Right lobe of liver (tissue), 6 donors: ENCODE results near the gene POLR1A. TPM values are rescaled to one million over a fixed set of nuclear protein-coding genes. Genes with fewer than 3 reads are reported as not detected.

Source experiments
- ATAC-seq, 4 donors: fragments of 200-7000 bp; cut with Tn5 transposase; one replicate each; pipeline ENCODE4 v1.9.1; 2020; ENCODE audit warnings: mild to moderate bottlenecking in 4 of 4, moderate library complexity in 4 of 4
- DNase-seq, 3 donors: peaks; one replicate each; pipeline ENCODE4 v3.0.0-alpha.2; 2020
- H3K27ac ChIP-seq, 3 donors: fragments of 200-600 bp; one replicate each; pipeline ENCODE4 v1.8.0; 2022
- H3K27me3 ChIP-seq, 2 donors: fragments of 200-600 bp; one replicate each; pipeline ENCODE4 v1.8.0; 2022
- H3K36me3 ChIP-seq, 4 donors: fragments of 200-600 bp; sonication (generic) in 1 of 4; one replicate each; pipeline versions ENCODE4 v1.5.1 to v1.8.0; 2017 to 2022; ENCODE audit warnings: control low read depth in 1 of 4
- H3K4me1 ChIP-seq, 4 donors: fragments of 200-600 bp; sonication (generic) in 1 of 4; one replicate each; pipeline versions ENCODE4 v1.5.1 to v1.8.0; 2017 to 2022; ENCODE audit warnings: control low read depth in 1 of 4
- H3K4me3 ChIP-seq, 3 donors: fragments of 200-600 bp; one replicate each; pipeline ENCODE4 v1.8.0; 2022
- H3K9me3 ChIP-seq, 4 donors: fragments of 200-600 bp; sonication (generic) in 1 of 4; one replicate each; pipeline versions ENCODE4 v1.5.1 to v1.8.0; 2017 to 2022; ENCODE audit warnings: control low read depth in 1 of 4
- CTCF ChIP-seq, 4 donors: fragments of 200-600 bp in 3 of 4; fragments of 450-650 bp in 1 of 4; IDR thresholded peaks; one replicate each; pipeline versions ENCODE4 v1.5.1 to v1.8.0; 2016 to 2022; ENCODE audit warnings: antibody characterized with exemption in 4 of 4, mild to moderate bottlenecking in 2 of 4
- POLR2A ChIP-seq: fragments of 450-650 bp; IDR thresholded peaks from one replicate; pipeline ENCODE4 v1.6.1; 2017; ENCODE audit warnings: antibody characterized with exemption, mild to moderate bottlenecking
- WGBS: methylation state at CpG from one replicate; pipeline ENCODE4 v1.1.6; 2018; ENCODE audit warnings: low coverage, low lambda C conversion rate; ENCODE audit not compliant: insufficient coverage; ENCODE audit errors: missing lambda C conversion rate; 5-methylcytosine and 5-hydroxymethylcytosine counted together
- intact Hi-C, 2 donors: fragments of 100-400 bp; cut with DNase I; formaldehyde crosslinking; loops; one replicate each; pipeline versions ENCODE4 v1.11.2 to v1.14.1; 2022
- total RNA-seq, 6 experiments: library from RNA; depleted of rRNA in 2 of 6; stranded (reverse); fragments of >200 nt in 2 of 6; fragmentation: NEBNext Ultra II Directional in 3 of 6; extraction: Animal tissue kit (Norgen Biotek cat#: 25700) in 3 of 6; gene quantifications; one replicate each; pipeline versions ENCODE4 v1.1.0 to v1.2.4, GENCODE V29; 2016 to 2023
- donor health status: DM: no; HTN: yes; CAD: no.
- donor health status: DM: no; HTN: no; CAD: no.
- donor health status: DM: no; HTN: no; CAD: no.
- donor health status: DM: no; HTN: yes; CAD: no.
- donor health status: DM: no; HTN: yes; CAD: no.

Gene POLR1A
- total RNA-seq, 6 experiments from 2014 or later: 12.5 to 19.7 (median 14.4) TPM

- H3K4me3 ChIP-seq: no peak overlapping the region
- intact Hi-C loops: no loop called here
- H3K27ac ChIP-seq: no peak overlapping the region
- no peaks in the 10 kb centered on the region for H3K4me1 ChIP-seq
- TF ChIP-seq POLR2A: no peak
- no peak for TF ChIP-seq CTCF (IDR thresholded peaks at IDR 0.05)
- 65% methylated on average over 2 of the region's 3 CpGs for WGBS
- no peaks in the 10 kb centered on the region for H3K27me3 ChIP-seq
- H3K9me3 ChIP-seq: no peaks in the 10 kb centered on the region
- no peaks in the 10 kb centered on the region for H3K36me3 ChIP-seq
- DNase-seq (no peak), ATAC-seq (no peak)
These were observed 101.7 kb downstream of the POLR1A start for GRCh38 chr2:86003967-86004366.

DNA sequence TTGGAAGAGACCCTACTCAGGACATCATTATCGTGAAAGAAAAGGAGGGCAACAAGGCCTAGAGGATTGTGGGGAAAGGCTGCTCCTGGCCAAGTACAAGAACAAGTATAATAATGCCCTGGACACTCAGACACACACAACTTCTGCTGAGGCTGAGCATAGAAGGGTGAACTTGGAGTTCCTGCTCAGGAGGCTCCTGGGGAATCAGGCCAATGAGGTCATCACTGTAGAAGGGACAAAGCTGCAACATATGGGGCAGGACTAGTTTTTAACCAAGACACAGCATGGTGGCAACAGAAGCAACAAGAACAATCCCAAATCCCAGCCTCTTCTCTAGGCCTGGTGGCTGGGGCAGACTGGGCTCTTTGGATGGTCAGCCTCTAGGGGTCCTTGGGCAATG, 102.6 kb downstream of the POLR1A start:
- DNase-seq (peak in 1 of 3 donors; percentile 22), ATAC-seq (no peak)
- H3K9me3 ChIP-seq: no peaks in the 10 kb centered on the region
- no peaks in the 10 kb centered on the region for H3K27me3 ChIP-seq
- no peak overlapping the region for H3K27ac ChIP-seq
- TF ChIP-seq POLR2A (no peak), CTCF (IDR thresholded peaks at IDR 0.05) (no peak)
- no peaks in the 10 kb centered on the region for H3K36me3 ChIP-seq
- no CpG with 5 or more reads among the region's 1 CpG for WGBS
- no peaks in the 10 kb centered on the region for H3K4me1 ChIP-seq
- no peak overlapping the region for H3K4me3 ChIP-seq
- intact Hi-C loops: no loop called here

DNA sequence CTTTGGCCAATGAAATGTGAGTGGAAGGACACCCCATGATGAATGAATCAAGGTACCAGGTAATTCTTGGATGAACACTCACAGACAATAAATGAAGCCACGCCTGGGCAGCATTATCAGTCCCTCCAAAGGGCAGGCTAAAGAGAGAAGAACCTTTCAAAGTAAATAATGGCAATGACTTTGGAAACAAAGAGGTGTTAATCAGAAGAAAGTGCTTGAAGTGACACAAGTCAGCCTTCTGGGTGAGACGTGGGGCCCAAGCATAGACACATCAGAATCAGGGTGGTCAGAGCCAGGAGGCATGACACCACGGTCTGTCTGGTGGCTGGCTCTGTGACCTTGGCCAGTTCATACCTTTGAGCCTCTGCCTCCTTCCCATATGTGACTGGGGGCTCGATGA, 103.3 kb downstream of the POLR1A start:
- intact Hi-C loops: no loop called here
- no peaks in the 10 kb centered on the region for H3K36me3 ChIP-seq
- no peak for TF ChIP-seq POLR2A
- TF ChIP-seq CTCF (IDR thresholded peaks at IDR 0.05): no peak
- no peaks in the 10 kb centered on the region for H3K4me1 ChIP-seq
- H3K27ac ChIP-seq: no peak overlapping the region
- H3K4me3 ChIP-seq: no peak overlapping the region
- DNase-seq (peak in 1 of 3 donors; percentile 23), ATAC-seq (no peak)
- no peaks in the 10 kb centered on the region for H3K9me3 ChIP-seq
- H3K27me3 ChIP-seq: no peaks in the 10 kb centered on the region
- 80% methylated on average over 4 of the region's 4 CpGs for WGBS

DNA sequence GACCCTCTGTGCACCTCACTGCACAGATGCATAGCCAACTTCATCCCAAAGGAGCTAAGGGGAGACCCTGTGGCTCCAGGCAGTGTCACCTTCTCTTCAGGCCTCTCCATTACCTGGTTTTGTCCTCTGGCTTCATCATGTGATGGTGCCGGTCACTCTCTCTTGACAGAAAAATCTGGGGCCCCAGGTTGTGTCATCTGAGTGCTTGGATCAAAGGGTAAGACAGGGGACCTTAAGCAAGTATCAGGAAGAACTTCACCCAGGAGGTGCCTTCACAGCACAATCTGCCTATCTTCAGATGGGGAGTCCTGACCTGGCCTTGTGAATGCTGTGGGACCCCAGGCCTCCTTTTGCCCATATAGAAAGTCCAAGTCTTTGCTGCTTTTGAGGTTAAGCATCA, 104.4 kb downstream of the POLR1A start:
- 100% methylated on average over 1 of the region's 1 CpG for WGBS
- no peaks in the 10 kb centered on the region for H3K36me3 ChIP-seq
- DNase-seq: no peak
- H3K4me1 ChIP-seq: no peaks in the 10 kb centered on the region
- no peaks in the 10 kb centered on the region for H3K9me3 ChIP-seq
- intact Hi-C loops: no loop called here
- TF ChIP-seq CTCF (IDR thresholded peaks at IDR 0.05): no peak
- no peak for TF ChIP-seq POLR2A
- H3K4me3 ChIP-seq: no peak overlapping the region
- no peak overlapping the region for H3K27ac ChIP-seq
- no peak for ATAC-seq
- H3K27me3 ChIP-seq: no peaks in the 10 kb centered on the region

DNA sequence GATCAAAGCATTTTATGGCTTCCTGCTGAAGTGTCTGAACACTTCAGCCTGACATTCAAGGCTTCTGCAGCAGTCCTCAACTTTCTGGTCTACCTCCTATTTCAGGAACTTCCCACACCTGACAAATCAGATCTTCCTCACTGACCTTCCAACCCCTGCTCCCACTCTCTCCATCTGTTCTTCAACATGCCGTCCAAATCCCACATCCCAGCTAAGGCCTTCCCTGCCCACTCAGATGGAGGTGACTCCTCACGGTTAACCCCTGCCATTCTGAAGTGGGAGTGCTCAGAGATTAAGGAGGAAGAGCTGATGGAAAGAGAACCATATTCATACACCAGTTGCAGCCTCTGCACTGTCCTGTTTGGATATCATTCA, 104.8 kb downstream of the POLR1A start:
- Histone ChIP-seq H3K27ac (no peak overlapping the region), H3K27me3 (no peaks in the 10 kb centered on the region), H3K4me3 (no peak overlapping the region), H3K36me3 (no peaks in the 10 kb centered on the region), H3K9me3 (no peaks in the 10 kb centered on the region), H3K4me1 (no peaks in the 10 kb centered on the region)
- intact Hi-C loops: no loop called here
- TF ChIP-seq POLR2A (no peak), CTCF (IDR thresholded peaks at IDR 0.05) (no peak)
- ATAC-seq: no peak
- no peak for DNase-seq
- WGBS: 82% methylated on average over 2 of the region's 2 CpGs
